DMS79 (cell line): ENCODE results near the gene RNASEH2A.
"Not testable (repeated sequence)": the region's sequence is repeated elsewhere in the genome, so short reads cannot be mapped to it uniquely, and the experiment has no call there.

ENCODE experiments used
- DNase-seq: peaks from one replicate; lab custom pipeline; 2025; lab: John Stamatoyannopoulos, UW

RNASEH2A gene

DNA sequence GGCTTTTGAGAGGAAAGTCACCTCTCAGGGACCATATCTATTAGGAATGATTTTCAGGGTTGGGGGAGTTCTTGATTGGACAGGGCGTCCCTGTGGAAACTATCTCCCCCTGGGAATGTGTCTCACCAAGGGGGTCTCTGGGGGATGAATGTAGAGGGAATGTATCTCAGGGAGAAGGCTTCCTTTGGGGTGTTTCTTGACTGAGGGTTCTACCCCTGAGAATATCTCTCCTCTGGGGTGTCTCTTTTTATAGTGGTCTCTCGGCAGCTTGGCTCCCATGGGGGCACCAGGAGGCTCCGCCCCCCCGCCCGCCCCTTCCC lies 27.0 kb downstream of the RNASEH2A start:
- no peak for DNase-seq

DNA sequence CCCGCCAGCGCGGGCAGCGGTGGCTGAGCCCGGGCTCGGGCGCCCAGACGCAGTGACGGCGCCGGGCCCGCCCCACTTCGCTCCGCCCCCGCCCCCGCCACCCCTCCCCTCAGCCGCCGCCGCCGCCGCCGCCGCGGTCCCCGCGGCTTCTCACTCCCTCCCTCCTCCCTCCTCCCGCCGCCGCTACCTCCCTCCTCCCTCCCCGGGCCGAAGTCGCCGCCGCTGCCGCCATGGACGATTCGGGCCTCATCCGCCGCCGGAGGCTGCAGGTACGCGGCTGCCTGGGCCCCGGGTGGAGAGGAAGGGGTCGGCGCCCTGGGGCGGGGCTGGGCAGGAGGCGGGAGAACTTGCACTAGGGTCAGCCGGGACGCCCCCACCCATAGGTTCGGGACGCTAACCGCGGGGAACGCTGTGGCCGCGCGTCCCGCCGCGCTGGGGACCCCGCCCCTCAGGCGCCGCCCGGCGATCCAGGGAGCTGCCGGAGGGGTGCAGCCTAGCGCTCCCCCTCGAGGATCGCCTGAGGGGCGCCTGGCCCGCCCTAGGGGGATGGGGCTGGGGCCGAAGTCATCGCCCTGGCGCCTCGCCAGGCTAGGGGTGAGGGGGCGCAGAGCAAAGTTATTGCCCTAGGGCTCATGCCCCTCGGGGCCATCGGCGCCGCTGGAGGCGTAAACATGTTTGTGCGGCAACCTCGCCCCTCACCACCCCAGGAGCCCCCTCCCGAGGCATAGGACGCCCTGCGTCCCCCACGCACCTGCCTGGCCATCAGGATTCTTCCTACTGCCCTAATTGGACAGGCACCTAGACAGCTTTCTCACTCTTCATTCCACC lies 27.6 kb downstream of the RNASEH2A start:
- DNase-seq = peak; percentile 62

DNA sequence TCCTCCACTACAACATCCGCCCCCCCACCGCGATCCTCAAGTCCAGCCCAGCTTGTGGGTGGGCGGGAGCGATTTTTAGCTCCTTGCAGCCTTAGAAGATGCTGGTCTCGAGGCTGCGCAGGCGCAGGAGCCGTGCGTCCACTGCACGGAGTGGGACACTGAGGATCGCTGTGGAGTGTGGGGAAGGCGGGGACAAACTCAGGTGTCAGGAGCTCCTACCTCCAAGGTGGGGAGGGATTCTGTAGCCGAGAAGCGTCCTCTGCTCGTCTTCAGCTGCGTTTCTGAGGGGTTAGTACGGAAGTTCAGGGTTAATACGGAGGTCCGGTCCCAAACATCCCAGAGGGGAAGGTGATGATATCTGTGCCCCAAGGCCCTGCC lies 28.2 kb downstream of the RNASEH2A start, which contains the start of gene RTBDN:
TSS of gene RTBDN (minus strand) at position 14 of the 378 bp plus-strand sequence. CDS start 4,600 bp downstream, outside the sequence.
- peak; percentile 26 for DNase-seq

DNA sequence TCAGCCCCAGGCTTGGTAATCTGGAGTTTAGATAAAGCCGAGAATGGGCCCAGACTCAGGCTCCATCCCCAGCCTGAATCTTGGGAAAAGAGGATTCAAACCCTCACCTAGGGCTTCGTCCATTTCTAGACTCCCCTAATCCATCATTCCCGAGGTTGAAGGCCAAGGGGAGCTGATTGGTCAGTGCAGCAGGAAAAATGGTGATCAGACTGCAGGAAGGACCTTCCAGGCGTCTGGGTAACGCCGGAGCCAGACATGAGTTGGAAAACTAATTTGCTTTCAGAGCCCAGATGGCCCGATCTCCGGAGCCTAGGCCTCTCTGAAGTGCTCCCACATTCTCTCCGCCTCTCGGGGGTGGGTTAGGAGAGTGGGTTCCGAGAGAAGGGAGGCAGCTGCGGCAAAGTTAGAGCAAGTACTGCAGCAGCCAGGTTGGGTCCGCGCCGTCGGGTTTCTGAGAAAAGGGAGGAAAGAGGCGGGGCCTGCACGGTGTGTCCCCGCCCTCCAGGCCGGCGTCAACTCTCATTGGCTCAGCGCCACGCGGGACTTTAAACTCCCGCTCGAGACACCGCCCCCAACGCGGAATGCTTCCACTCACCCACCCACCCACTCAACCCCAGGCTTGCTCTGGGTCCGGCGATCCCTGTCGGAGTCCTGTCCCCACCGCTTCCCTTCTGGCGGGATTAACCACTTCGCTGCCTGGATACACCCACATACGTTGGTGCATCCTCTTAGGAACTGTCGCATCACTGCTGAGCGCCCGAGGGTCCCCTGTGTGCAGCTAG lies 28.8 kb downstream of the RNASEH2A start:
- DNase-seq = no peak

DNA sequence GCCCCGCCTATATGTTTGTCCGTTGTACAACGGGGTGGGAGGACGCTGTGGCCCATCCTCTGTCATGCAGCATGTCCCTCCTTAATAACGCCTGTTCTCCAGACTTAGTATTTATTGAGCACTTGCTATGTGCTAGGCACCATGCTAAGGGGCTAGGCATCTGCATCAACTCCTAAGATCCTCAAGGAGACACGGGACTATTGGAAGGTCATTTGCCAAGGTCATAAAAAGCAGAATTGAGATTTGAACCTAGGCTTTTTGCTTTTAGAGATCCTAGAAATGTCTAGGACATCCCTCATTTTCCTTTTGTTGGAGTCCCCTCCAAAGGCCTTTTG lies 30.1 kb downstream of the RNASEH2A start:
- DNase-seq = no peak

DNA sequence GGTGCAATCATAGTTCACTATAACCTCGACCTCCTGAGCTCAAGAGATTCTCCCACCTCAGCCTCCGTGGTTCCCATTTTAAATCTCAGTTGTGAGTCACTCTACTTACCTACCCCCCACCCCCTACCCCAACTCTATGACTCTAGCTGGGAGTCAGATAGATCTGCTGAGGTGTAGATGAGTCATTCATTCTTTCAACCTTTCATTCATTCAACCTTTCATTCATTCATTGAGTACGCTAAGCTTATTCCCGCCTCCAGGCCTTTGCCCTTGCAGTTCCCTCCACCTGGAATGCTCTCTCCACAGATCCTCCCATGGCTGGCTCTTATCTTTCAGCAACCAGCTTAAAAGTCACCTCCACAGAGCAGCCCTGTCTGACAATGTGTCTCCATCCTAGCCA lies 30.8 kb downstream of the RNASEH2A start:
- DNase-seq = no peak

DNA sequence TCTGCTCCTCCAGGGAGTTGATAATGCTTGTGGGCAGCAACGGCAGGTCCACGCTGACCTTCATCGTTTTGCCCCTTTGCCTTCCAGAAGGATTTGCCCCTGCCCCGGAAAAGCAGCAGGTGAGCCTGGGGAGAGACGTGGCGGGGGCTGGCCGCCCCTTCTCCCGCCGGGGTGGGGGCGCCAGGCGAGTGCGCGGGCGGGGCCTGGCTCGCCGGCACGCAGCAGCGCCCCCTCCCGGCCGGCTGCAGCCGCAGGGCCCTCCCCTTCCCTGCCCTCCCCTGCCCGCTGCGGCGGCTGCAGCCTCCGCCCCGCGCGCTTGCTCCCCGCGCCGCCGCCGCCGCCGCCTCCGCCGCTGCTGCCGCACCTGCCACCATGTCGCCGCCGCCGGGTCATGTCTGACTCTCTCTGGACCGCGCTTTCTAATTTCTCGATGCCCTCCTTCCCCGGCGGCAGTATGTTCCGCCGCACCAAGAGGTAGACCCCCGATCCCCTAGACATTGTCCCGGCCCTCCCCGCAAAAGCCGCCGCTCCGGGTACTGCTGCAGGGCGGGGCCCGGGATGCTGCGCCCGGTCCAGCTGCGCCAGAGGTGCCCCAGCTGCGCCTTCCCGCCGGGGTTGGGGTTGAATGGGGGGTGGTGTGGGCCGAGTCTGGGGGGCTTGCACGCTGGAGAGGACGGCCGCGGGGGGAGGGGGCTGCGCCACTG lies 31.9 kb downstream of the RNASEH2A start, which contains the start of gene MAST1:
TSS of gene MAST1 (plus strand) at position 334 of the 704 bp plus-strand sequence. CDS start at position 392, 58 bp downstream.
- no peak for DNase-seq

DNA sequence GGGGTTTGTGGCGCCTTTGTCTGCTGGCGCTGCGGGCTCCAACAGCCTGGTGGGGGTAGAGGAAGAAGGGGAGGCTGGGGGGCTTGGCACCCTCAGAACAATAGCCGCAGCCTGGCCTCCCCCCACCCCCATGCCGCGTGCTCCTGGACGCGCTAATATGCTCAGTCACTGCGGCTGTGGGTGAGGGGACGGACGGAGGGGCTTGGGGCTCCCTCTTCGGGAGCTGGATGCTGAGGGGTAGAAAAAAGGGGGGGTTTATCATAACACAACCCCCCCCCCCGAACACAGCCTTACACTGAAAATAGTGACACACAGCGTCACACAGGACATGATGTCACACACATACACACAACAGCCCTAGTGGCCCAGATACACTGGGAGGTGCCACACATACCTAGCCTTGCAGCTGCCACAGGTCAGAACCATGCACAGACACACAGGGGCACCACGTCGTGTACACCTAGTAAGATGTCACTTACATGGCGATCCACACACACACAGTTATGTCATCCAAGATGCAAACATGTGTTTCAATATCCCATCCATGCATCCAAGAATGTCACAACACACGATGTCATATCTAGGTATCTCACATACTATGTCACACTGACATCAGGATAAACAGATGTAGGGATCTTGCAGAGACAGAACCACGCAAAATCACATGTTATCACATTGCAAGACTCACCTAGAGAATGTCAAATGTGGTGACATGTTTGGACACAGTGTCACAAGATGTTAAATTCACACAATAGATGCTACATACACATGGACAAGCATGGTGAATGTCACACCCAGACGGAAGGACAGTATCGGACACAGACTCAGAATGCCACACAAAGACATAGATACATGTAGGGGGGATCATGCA lies 32.7 kb downstream of the RNASEH2A start:
- DNase-seq = no peak

DNA sequence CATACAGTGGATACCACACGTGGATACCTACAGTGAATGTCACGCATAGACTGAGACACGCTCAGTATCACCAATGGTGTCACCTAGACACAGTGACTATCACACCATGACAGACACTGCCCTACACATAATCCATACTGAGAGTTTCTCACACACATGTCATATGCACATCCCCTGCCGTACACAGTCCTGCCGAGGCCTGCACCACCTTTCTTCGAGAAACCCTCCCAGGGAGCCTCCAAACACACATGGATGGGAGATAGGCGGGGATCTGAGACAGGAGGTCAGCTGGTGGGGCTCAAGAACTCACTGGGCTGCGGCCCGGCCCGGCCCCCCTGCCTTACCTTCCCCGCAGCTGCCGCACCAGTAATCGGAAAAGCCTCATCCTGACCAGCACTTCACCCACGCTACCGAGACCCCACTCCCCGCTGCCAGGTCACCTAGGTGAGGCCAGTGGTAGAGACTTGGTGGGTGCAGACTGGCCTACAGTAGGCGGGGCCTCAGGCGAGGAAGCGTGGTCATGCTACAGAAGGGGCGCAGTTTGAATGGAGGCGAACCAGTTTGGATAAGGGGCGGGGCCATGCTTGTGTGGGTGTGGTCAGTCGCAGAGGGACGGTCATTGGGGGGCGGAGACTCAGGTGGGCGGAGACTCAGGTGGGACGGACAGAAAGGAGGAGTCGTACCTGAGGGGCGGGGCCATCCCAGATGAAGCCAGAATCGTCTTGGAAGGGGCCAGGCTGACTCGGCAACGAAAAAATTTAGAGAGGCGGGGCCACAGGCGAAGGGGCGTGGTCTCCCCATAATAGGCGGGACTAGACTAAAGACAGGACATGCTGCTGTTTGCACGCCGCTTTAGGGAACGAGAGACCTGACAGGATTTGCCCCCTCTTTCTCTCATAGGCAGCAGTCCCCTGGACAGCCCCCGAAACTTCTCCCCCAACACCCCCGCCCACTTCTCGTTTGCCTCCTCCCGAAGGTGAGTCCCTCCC lies 34.0 kb downstream of the RNASEH2A start:
- DNase-seq = no peak

DNA sequence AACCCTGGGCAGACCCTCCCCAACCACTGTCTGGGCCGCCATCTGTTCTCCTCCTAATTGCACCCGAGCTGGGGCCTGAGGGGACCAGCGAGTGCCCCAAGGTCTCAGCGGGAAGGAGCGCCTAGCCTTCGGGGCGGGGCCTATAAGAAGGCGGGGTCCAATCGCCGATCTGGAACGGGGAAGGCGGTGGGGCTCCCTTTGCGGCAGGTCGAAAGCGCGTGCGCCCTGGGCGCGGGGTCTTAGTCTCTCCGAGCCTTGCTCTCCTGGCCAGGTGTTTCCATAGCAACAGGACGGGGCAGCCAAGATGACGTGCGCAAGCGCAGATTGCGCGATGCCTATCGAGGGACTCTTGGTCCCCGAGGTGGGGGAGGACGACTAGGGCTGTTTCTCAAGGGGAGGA lies 34.7 kb downstream of the RNASEH2A start:
- no peak for DNase-seq

DNA sequence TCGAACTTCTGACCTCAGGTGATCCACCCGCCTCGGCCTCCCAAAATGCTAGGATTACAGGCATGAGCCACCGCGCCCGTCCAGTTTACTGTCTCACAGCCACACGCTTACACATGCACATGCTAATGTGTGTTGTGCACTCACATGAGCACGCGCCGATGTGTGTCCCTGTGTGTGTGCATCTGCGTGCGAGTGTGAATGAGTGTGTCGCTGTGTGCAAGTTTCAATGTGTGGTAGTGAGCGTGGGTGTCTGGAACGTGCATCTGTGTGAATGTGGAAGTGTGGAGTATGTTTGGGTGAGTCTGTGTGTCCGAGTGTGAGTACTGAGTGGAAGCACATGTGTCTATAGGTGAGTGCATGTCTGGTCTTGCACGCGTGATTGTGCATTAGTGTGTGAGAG lies 36.1 kb downstream of the RNASEH2A start:
- no peak for DNase-seq

DNA sequence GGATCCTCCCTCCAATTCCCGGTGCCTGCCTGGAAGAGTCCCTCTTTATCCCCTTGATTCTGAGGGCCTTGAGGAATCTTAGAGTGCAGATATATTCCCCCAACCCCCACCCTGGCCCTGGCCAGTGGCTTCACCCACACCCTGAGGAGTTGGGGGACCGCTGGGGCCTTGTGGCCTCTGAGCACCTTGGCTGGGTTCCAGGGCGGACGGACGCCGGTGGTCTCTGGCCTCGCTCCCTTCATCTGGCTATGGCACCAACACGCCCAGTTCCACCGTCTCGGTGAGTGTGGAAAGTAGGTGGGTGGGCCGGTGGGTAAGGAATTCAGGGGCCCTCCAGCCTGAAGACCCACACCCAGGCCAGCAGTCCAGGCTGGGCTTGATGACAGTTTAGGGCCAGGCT lies 36.9 kb downstream of the RNASEH2A start:
- no peak for DNase-seq

DNA sequence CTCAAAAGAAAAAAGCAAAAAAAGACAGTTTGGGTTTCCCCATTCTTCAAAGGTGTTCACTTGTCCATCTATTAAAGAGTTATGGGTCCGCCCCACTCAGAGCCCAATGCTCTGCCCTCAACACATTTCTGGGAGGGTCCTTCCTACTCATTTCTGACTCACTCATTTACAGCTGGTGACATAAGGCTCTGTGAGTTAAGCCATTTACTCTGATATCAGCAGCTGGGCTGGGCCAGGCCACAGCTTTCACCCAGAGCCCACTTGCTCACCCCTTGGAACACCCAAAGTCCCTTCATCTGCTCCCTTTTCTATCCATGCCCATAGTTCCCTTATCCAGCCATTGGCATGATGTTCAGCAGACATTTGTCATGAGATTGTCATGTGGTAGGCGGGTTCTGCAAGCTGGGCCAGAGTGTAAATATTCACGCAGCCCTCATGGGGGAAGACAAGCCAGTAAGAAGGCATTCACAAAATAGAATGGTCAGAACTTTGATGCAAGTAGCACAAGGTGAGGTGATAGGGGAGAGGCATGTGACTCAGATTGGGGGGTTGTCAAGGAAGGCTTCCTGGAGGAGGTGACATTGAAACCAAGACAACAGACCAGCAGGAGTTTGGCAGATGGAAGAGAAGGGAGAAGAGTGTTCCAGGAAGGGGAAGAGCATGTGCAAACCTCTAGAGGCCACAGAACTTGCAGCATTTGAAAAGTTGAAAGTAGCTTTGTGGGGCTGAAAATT lies 37.8 kb downstream of the RNASEH2A start:
- DNase-seq = no peak

DNA sequence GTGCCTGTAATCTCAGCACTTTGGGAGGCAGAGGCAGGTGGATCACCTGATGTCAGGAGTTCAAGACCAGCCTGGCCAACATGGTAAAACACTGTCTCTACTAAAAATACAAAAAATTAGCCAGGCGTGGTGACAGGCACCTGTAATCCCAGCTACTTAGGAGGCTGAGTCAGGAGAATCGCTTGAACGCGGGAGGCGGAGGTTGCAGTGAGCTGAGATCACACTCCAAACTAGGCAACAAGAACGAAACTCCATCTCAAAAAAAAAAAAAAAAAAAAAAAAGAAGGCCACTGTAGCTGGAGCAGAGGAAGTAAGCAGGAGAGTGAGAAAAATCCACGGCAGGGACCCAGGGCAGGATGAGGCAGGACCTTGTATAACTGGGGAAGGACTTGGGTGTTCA lies 40.2 kb downstream of the RNASEH2A start:
- DNase-seq = not testable (repeated sequence)

DNA sequence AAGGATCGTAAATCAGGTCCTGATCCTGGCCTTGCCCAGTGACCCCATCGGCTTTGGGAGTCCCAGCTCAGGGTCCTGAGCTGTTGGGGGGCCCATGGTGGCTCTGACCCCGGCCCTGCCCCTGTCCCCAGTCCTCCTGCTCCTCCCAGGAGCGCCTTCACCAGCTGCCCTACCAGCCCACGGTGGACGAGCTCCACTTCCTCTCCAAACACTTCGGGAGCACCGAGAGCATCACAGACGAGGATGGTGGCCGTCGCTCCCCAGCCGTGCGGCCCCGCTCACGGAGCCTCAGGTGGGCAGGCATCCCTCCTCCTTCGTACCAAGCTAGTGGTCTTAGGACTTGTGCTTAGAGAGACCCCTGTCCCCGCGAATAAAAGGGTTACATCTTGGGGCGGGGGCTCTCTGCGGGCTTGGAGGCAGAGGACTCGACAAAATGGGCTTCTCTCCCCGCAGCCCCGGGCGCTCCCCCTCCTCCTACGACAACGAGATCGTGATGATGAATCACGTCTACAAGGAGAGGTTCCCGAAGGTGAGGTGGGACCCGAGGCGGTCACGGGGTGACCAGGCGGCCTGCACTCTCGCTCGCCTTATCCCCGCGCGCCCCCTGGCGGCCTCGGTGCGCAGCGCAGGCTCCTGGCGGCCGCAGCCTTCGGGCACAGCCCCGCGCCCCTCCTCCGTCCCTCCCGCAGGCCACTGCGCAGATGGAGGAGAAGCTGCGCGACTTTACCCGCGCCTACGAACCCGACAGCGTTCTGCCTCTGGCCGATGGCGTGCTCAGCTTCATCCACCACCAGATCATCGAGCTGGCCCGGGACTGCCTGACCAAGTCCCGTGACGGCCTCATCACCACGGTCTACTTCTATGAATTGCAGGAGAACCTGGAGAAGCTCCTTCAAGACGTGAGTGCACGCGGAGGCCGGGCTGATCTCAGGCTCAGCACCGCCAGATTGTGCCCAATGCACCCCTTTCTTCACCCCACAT lies 41.1 kb downstream of the RNASEH2A start:
- peak; percentile 71 for DNase-seq

DNA sequence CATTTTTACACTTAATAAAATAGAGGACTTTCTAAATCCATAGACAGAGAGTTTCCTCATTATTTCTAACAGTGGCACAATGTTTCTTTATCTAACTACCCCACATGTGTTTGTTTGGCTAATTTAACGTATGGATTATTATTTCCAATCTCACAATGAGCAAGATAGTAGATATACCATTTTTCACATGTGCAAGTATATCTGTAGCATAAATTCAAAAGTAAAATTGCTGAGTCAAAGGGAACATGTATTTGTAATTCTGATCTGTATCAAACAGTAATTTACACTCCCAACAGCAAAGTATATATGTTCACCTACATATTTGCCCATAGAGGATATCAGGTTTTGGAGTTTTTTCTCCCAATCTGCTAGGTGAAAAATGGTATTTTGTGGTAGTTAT lies 50.3 kb downstream of the RNASEH2A start:
- no peak for DNase-seq

DNA sequence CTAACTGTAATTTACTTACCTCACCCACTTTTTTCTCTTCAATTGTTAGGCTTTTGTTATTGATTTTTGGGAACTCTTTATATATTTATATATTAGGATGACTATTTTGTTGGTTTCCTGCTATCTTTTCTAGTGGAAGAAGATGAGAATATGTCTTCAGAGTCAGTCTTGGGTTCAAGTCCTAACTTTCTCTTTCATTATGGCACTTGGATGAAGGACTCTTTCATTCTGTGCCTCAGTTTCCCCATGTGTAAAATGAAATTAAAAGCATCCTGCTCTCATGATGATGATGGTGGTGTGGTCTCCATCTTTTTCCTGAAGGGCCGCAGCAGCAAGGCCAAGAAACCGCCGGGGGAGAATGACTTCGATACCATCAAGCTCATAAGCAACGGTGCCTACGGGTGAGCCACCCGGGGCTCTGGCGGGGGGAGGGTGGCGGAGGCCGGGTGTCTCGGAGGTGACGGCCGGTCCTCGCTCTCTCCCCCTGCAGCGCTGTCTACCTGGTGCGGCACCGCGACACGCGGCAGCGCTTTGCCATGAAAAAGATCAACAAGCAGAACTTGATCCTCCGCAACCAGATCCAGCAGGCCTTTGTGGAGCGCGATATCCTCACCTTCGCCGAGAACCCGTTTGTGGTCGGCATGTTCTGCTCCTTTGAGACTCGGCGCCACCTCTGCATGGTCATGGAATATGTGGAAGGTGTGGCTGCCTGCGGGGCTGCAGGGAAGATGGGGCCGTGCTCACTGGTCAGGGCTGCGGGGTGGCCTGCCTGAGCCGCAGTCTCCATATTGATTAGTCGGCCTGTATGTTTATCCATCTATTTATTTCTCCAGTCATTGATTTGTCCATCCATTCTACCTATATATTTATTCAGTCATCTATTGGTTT lies 51.9 kb downstream of the RNASEH2A start:
- no peak for DNase-seq

DNA sequence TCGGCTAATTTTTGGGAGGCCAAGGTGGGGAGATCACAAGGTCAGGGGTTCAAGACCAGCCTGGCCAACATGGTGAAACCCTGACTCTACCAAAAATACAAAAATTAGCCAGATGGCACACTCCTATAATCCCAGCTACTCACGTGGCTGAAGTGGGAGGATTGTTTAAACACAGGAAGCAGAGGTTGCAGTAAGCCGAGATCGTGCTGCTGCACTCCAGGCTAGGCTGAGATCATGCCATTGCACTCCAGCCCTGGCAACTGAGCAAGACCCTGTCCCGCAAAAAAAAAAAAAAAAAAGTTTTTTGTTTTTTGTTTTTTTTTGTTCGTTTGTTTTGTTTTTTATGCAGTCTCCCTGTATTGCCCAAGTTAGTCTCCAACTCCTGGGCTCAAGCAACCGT lies 53.2 kb downstream of the RNASEH2A start:
- no peak for DNase-seq
